H1 (cell line): ENCODE data around the gene AIFM1. TPM values are rescaled to one million over a fixed set of nuclear protein-coding genes. Genes with fewer than 3 reads are reported as not detected.

ENCODE experiments used
- CTCF ChIA-PET: fragments of 300-600 bp; sonication (Branson Sonifier 250); formaldehyde crosslinking; loops from one replicate; lab custom pipeline; 2021; ENCODE audit not compliant: partially characterized antibody; lab: Charles Lee
- POLR2A ChIA-PET: fragments of 300-600 bp; sonication (Branson Sonifier 250); formaldehyde crosslinking; loops from one replicate; lab custom pipeline; 2021; ENCODE audit warnings: inconsistent platforms; ENCODE audit not compliant: partially characterized antibody; lab: Charles Lee
- DNase-seq, 2 experiments: peaks; one replicate each; pipeline versions ENCODE4 v3.0.0 to v3.0.0-alpha.2; 2010 to 2022; ENCODE audit warnings: low spot score in 2 of 2, low read depth in 1 of 2, mixed read lengths in 1 of 2
- FAIRE-seq: peaks from 2 replicates; lab custom pipeline; 2011; peaks lifted over from hg19 to GRCh38; lab: Jason Lieb, UNC
- H2AFZ ChIP-seq: 2 replicates; pipeline ENCODE4 v1.8.1; 2012; ENCODE audit warnings: low read length, inconsistent platforms
- H2AK5ac ChIP-seq: 2 replicates; pipeline ENCODE4 v1.6.1; 2013; ENCODE audit warnings: low read depth, low read length
- H2BK120ac ChIP-seq: replicated peaks from 2 replicates; pipeline ENCODE3; 2013; ENCODE audit warnings: low read depth, low read length, inconsistent platforms
- H2BK12ac ChIP-seq: 2 replicates; pipeline ENCODE4 v1.6.1; 2013; ENCODE audit warnings: low read depth, low read length
- H2BK15ac ChIP-seq: 2 replicates; pipeline ENCODE4 v1.6.1; 2013; ENCODE audit warnings: low read length
- H2BK20ac ChIP-seq: 2 replicates; pipeline ENCODE4 v1.6.1; 2013; ENCODE audit warnings: low read length
- H2BK5ac ChIP-seq: 2 replicates; pipeline ENCODE4 v1.6.1; 2013; ENCODE audit warnings: low read depth, low read length
- H3K14ac ChIP-seq: 2 replicates; pipeline ENCODE4 v1.6.1; 2013; ENCODE audit warnings: inconsistent platforms; ENCODE audit not compliant: insufficient read length
- H3K18ac ChIP-seq: 2 replicates; pipeline ENCODE4 v1.6.1; 2013; ENCODE audit warnings: low read length; ENCODE audit errors: extremely low read depth
- H3K23ac ChIP-seq: 2 replicates; pipeline ENCODE4 v1.6.1; 2013; ENCODE audit warnings: inconsistent platforms; ENCODE audit not compliant: insufficient read length
- H3K23me2 ChIP-seq: 2 replicates; pipeline ENCODE4 v1.6.1; 2013; ENCODE audit warnings: low read depth, low read length
- H3K27ac ChIP-seq: 2 replicates; pipeline ENCODE4 v1.6.1; 2011; ENCODE audit warnings: low read depth, low read length, inconsistent platforms
- H3K27me3 ChIP-seq, 4 experiments: replicated peaks in 1 of 4; 1 replicate in 1 of 4; 2 replicates in 3 of 4; pipeline versions ENCODE4 v1.6.1 to v1.8.1; 2011 to 2013; ENCODE audit warnings: low read length in 3 of 4, mild to moderate bottlenecking in 3 of 4, inconsistent platforms in 2 of 4, mixed read lengths in 2 of 4, moderate library complexity in 1 of 4; ENCODE audit not compliant: control insufficient read depth in 3 of 4, insufficient read depth in 3 of 4; ENCODE audit errors: extremely low read depth in 1 of 4
- H3K36me3 ChIP-seq, 4 experiments: 2 replicates each; pipeline versions ENCODE4 v1.6.1 to v1.8.1; 2011 to 2013; ENCODE audit warnings: mild to moderate bottlenecking in 4 of 4, low read length in 3 of 4, moderate library complexity in 2 of 4, control low read depth in 1 of 4, inconsistent platforms in 1 of 4; ENCODE audit not compliant: insufficient read depth in 4 of 4, control insufficient read depth in 2 of 4
- H3K4ac ChIP-seq: replicated peaks from 2 replicates; pipeline ENCODE3; 2013; ENCODE audit warnings: low read length, low read depth, mixed read lengths, inconsistent platforms; ENCODE audit not compliant: insufficient read length
- H3K4me1 ChIP-seq, 4 experiments: replicated peaks in 1 of 4; 1 replicate in 1 of 4; 2 replicates in 3 of 4; pipeline versions ENCODE4 v1.6.1 to v1.8.1; 2011 to 2013; ENCODE audit warnings: low read length in 3 of 4, inconsistent platforms in 2 of 4, mixed read lengths in 1 of 4; ENCODE audit not compliant: insufficient read depth in 4 of 4, control insufficient read depth in 3 of 4
- H3K4me2 ChIP-seq, 2 experiments: 2 replicates each; pipeline versions ENCODE4 v1.6.1 to v1.8.1; 2011 to 2013; ENCODE audit warnings: low read depth in 2 of 2, low read length in 2 of 2, control low read depth in 1 of 2, inconsistent platforms in 1 of 2, mild to moderate bottlenecking in 1 of 2; ENCODE audit not compliant: insufficient read depth in 1 of 2
- H3K4me3 ChIP-seq, 4 experiments: fragments of 200-600, 300-600 bp in 1 of 4; sonication (generic), shearing (Covaris generic), sonication (Bioruptor Twin) in 1 of 4; 2 replicates each; pipeline versions ENCODE4 v1.5.1 to v1.8.1; 2011 to 2016; ENCODE audit warnings: low read length in 4 of 4, low read depth in 3 of 4, control low read depth in 2 of 4, inconsistent platforms in 2 of 4, mild to moderate bottlenecking in 2 of 4, mixed read lengths in 1 of 4, moderate library complexity in 1 of 4; ENCODE audit not compliant: insufficient read depth in 2 of 4; ENCODE audit errors: extremely low read depth in 1 of 4
- H3K56ac ChIP-seq: replicated peaks from 2 replicates; pipeline ENCODE3; 2013; ENCODE audit warnings: low read depth, mild to moderate bottlenecking, mixed read lengths, low read length, inconsistent platforms; ENCODE audit not compliant: insufficient read length
- H3K79me1 ChIP-seq: 2 replicates; pipeline ENCODE4 v1.6.1; 2013; ENCODE audit warnings: low read depth, low read length, control low read depth
- H3K79me2 ChIP-seq, 2 experiments: 2 replicates each; pipeline versions ENCODE4 v1.6.1 to v1.8.1; 2012 to 2013; ENCODE audit warnings: low read length in 2 of 2, mild to moderate bottlenecking in 2 of 2, inconsistent platforms in 1 of 2; ENCODE audit not compliant: insufficient read depth in 2 of 2, control insufficient read depth in 1 of 2
- H3K9ac ChIP-seq, 4 experiments: replicated peaks in 1 of 4; 1 replicate in 1 of 4; 2 replicates in 3 of 4; pipeline versions ENCODE4 v1.6.1 to v1.8.1; 2011 to 2013; ENCODE audit warnings: low read depth in 3 of 4, low read length in 3 of 4, control low read depth in 2 of 4, mild to moderate bottlenecking in 2 of 4, moderate library complexity in 2 of 4, inconsistent platforms in 1 of 4; ENCODE audit errors: extremely low read depth in 1 of 4
- H3K9me3 ChIP-seq, 2 experiments: 2 replicates each; pipeline versions ENCODE4 v1.6.1 to v1.8.1; 2012 to 2013; ENCODE audit warnings: mild to moderate bottlenecking in 2 of 2, moderate library complexity in 2 of 2, control low read depth in 1 of 2, inconsistent platforms in 1 of 2, low read depth in 1 of 2, low read length in 1 of 2, mixed read lengths in 1 of 2; ENCODE audit not compliant: insufficient read depth in 2 of 2
- H4K20me1 ChIP-seq, 2 experiments: replicated peaks in 1 of 2; 2 replicates each; pipeline versions ENCODE3 to v1.8.1; 2011 to 2013; ENCODE audit warnings: inconsistent platforms in 2 of 2, low read length in 2 of 2, mild to moderate bottlenecking in 1 of 2; ENCODE audit not compliant: insufficient read depth in 2 of 2, control insufficient read depth in 1 of 2
- H4K5ac ChIP-seq: 2 replicates; pipeline ENCODE4 v1.6.1; 2013; ENCODE audit warnings: low read length, low read depth, mixed read lengths, inconsistent platforms; ENCODE audit not compliant: insufficient read length
- H4K8ac ChIP-seq: 2 replicates; pipeline ENCODE4 v1.8.0; 2013; ENCODE audit warnings: mild to moderate bottlenecking, moderate library complexity, low read length, inconsistent platforms; ENCODE audit not compliant: insufficient read depth; ENCODE audit errors: extremely low read depth
- H4K91ac ChIP-seq: replicated peaks from 2 replicates; pipeline ENCODE3; 2013; ENCODE audit warnings: low read length, mixed read lengths, inconsistent platforms; ENCODE audit not compliant: insufficient read length
- ASH2L ChIP-seq: fragments of 200-600, 300-600 bp; sonication (generic); IDR thresholded peaks from one replicate; pipeline ENCODE4 v1.7.1; 2017; ENCODE audit warnings: low read length
- JUN ChIP-seq: IDR thresholded peaks from 2 replicates; pipeline ENCODE4 v1.6.1; 2011; ENCODE audit warnings: low read depth, mild to moderate bottlenecking, improper control_type of control experiment, low read length
- MAFK ChIP-seq: IDR thresholded peaks from 2 replicates; pipeline ENCODE4 v1.6.1; 2012; ENCODE audit warnings: low read depth, mild to moderate bottlenecking, improper control_type of control experiment, low read length
- NRF1 ChIP-seq: IDR thresholded peaks from 2 replicates; pipeline ENCODE4 v1.6.1; 2011; ENCODE audit warnings: mild to moderate bottlenecking, low read depth, low read length, improper control_type of control experiment
- RAD21 ChIP-seq, 2 experiments: IDR thresholded peaks in 1 of 2; conservative IDR thresholded peaks in 1 of 2; 2 replicates each; pipeline ENCODE4 v1.6.1; 2011; ENCODE audit warnings: low read depth in 2 of 2, low read length in 2 of 2, improper control_type of control experiment in 1 of 2, inconsistent platforms in 1 of 2, mild to moderate bottlenecking in 1 of 2, moderate library complexity in 1 of 2
- SIN3A ChIP-seq, 2 experiments: IDR thresholded peaks in 1 of 2; conservative IDR thresholded peaks in 1 of 2; 2 replicates each; pipeline ENCODE4 v1.6.1; 2011 to 2012; ENCODE audit warnings: low read length in 2 of 2, improper control_type of control experiment in 1 of 2, low read depth in 1 of 2, mild to moderate bottlenecking in 1 of 2
- SP1 ChIP-seq: IDR thresholded peaks from 2 replicates; pipeline ENCODE4 v1.6.1; 2011; ENCODE audit warnings: low read depth, low read length
- WGBS, 2 experiments: shearing (Covaris generic) in 1 of 2; methylation state at CpG; one replicate each; pipeline versions ENCODE4 v1.1.6 to v1.1.7; 2013 to 2015; ENCODE audit warnings: low lambda C conversion rate in 2 of 2, mixed read lengths in 2 of 2, inconsistent platforms in 1 of 2, low coverage in 1 of 2, missing lambda C conversion rate in 1 of 2; ENCODE audit not compliant: insufficient replicate concordance in 2 of 2, insufficient coverage in 1 of 2, insufficient read length in 1 of 2; ENCODE audit errors: extremely low coverage in 1 of 2, missing lambda C conversion rate in 1 of 2; 5-methylcytosine and 5-hydroxymethylcytosine counted together
- polyA plus RNA-seq, 7 experiments: library from polyadenylated mRNA; depleted of rRNA in 3 of 7; stranded (reverse) in 5 of 7; unstranded in 2 of 7; fragments of >200 nt in 5 of 7; fragments of 200-250 nt in 2 of 7; gene quantifications; 1 replicate in 5 of 7; 2 replicates in 1 of 7; 4 replicates in 1 of 7; pipeline versions ENCODE4 v1.2.1 to v1.2.3, GENCODE V29; 2011 to 2013; ENCODE audit warnings: missing spikeins in 2 of 7, mixed read lengths in 2 of 7
- total RNA-seq: library from RNA; stranded (reverse); fragmentation: NEBNext Ultra II Directional; extraction: Animal tissue kit (Norgen Biotek cat#: 25700); gene quantifications from 2 replicates; pipeline ENCODE4 v1.2.1, GENCODE V29; 2021
- TF ChIP-seq, protein P1 (sequence below): IDR thresholded peaks from 2 replicates; pipeline ENCODE4 v1.6.1; 2011; ENCODE audit warnings: low read length, improper control_type of control experiment
- TF ChIP-seq, protein P2 (sequence below), 3 experiments: IDR thresholded peaks; 1 replicate in 2 of 3; 2 replicates in 1 of 3; pipeline versions ENCODE4 v1.5.1 to v1.6.1; 2011; ENCODE audit warnings: low read length in 3 of 3, mild to moderate bottlenecking in 3 of 3, inconsistent platforms in 2 of 3, low read depth in 1 of 3, moderate library complexity in 1 of 3; ENCODE audit not compliant: insufficient read depth in 1 of 3; ENCODE audit errors: control extremely low read depth in 1 of 3

AIFM1 gene
- total and polyA plus RNA-seq, 2 of the 8 experiments (the other 6 are each of a cell fraction or from before 2014, with no cell fraction given), result 34.1 to 55.4 TPM

DNA sequence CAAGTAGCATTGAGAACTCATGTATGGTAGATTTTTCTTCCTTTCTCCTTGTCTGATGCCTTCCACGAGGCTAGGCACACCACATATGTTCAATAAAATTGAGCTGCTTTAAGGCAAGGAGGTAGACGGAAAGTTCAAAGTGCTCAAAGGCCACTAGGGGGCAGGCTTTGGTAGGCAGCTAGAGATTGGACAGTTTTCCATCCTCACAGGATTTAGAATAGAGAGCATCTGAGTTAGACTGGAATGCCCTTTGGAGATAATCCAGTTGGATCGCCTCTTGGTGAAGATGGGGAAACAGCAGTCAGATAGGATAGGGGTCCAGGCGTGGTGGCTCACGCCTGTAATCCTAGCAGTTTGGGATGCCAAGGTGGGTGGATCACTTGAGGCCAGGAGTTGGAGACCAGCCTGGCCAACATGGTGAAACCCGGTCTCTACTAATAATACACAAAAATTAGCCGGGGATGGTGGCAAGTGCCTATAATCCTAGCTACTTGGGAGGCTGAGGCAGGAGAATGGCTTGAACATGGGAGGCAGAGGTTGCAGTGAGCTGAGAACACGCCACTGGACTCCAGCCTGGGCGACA lies 85.7 kb downstream of the AIFM1 start:
- 19% methylated on average over 5 of the region's 9 CpGs; no CpG with 5 or more reads in 1 of the 2 experiments for WGBS, 2 experiments
- Histone ChIP-seq H4K20me1 (no peaks in the 10 kb centered on the region), H2BK12ac (no peak overlapping the region), H2AK5ac (no peak overlapping the region), H3K56ac (no peak overlapping the region), H3K14ac (no peak overlapping the region), H3K4me2 (no peak overlapping the region), H4K5ac (no peak overlapping the region), H2BK15ac (no peak overlapping the region), H3K79me1 (no peaks in the 10 kb centered on the region), H3K23me2 (no peaks in the 10 kb centered on the region), H4K91ac (no peak overlapping the region), H4K8ac (no peak overlapping the region), H3K23ac (no peak overlapping the region), H3K27ac (no peak overlapping the region), H3K4ac (no peak overlapping the region), H2BK5ac (no peak overlapping the region), H2BK120ac (no peak overlapping the region), H3K4me1 (peaks cover 0 to 15% (median 5%) of the 10 kb centered on the region in 4 experiments; a peak in 5 of 7 replicates), H3K27me3 (no peaks in the 10 kb centered on the region), H2BK20ac (no peak overlapping the region), H3K79me2 (no peaks in the 10 kb centered on the region), H3K18ac (no peak overlapping the region), H3K9me3 (no peaks in the 10 kb centered on the region), H3K9ac (no peak overlapping the region), H2AFZ (no peak overlapping the region), H3K36me3 (no peaks in the 10 kb centered on the region), H3K4me3 (no peak overlapping the region)
- TF ChIP-seq, protein P1, sequence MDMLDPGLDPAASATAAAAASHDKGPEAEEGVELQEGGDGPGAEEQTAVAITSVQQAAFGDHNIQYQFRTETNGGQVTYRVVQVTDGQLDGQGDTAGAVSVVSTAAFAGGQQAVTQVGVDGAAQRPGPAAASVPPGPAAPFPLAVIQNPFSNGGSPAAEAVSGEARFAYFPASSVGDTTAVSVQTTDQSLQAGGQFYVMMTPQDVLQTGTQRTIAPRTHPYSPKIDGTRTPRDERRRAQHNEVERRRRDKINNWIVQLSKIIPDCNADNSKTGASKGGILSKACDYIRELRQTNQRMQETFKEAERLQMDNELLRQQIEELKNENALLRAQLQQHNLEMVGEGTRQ, result no peak
- TF ChIP-seq NRF1, result no peak
- TF ChIP-seq MAFK, result no peak
- no peak for TF ChIP-seq SIN3A (conservative IDR thresholded peaks at IDR 0.05 in 1 of 2, IDR thresholded peaks at IDR 0.05 in 1 of 2; ENCODE audit: low read depth in 1 of 2, low read length in 2 of 2)
- TF ChIP-seq RAD21 (IDR thresholded peaks at IDR 0.05 in 1 of 2, conservative IDR thresholded peaks at IDR 0.05 in 1 of 2; ENCODE audit: low read depth in 2 of 2, low read length in 2 of 2), result peak; percentile 80 to 86
- TF ChIP-seq ASH2L, result no peak
- TF ChIP-seq, protein P2, sequence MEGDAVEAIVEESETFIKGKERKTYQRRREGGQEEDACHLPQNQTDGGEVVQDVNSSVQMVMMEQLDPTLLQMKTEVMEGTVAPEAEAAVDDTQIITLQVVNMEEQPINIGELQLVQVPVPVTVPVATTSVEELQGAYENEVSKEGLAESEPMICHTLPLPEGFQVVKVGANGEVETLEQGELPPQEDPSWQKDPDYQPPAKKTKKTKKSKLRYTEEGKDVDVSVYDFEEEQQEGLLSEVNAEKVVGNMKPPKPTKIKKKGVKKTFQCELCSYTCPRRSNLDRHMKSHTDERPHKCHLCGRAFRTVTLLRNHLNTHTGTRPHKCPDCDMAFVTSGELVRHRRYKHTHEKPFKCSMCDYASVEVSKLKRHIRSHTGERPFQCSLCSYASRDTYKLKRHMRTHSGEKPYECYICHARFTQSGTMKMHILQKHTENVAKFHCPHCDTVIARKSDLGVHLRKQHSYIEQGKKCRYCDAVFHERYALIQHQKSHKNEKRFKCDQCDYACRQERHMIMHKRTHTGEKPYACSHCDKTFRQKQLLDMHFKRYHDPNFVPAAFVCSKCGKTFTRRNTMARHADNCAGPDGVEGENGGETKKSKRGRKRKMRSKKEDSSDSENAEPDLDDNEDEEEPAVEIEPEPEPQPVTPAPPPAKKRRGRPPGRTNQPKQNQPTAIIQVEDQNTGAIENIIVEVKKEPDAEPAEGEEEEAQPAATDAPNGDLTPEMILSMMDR (IDR thresholded peaks at IDR 0.05; ENCODE audit: control extremely low read depth in 1 of 3, insufficient read depth in 1 of 3, low read depth in 1 of 3, low read length in 3 of 3), result peak in 2 of 3 experiments; percentile 64 to 74; a peak in 3 of 4 replicates
- no peak for TF ChIP-seq SP1
- no peak for TF ChIP-seq JUN
- ChIA-PET CTCF (interaction anchor here (0.8 to 4.1 kb wide), 21 partner anchors 9 to 154 kb away, joined by 3 to 36 read pairs (median 4); partner anchors contain the start of gene ELF4), POLR2A (interaction anchor here (1.0 kb wide), 1 partner anchor 41 kb away, joined by 3 read pairs; no protein-coding TSS in a partner anchor)
- FAIRE-seq (peak; percentile 86), DNase-seq (no peak)
